WTC11 (cell line): ENCODE results near the gene KIF3A. TPM values are rescaled to one million over a fixed set of nuclear protein-coding genes. Genes with fewer than 3 reads are reported as not detected.

Experiments used
- ATAC-seq: fragments of 200-7000 bp; cut with Tn5 transposase; 2 replicates; pipeline ENCODE4 v1.10.0; 2021; ENCODE audit warnings: mild to moderate bottlenecking, moderate library complexity
- CTCF ChIA-PET: fragments of 300-600 bp; sonication (Branson Sonifier 250); formaldehyde crosslinking; loops from one replicate; lab custom pipeline; 2021; ENCODE audit warnings: antibody characterized with exemption; lab: Charles Lee
- POLR2A ChIA-PET: fragments of 350-600 bp; sonication (Branson Sonifier 250); formaldehyde crosslinking; loops from one replicate; lab custom pipeline; 2021; ENCODE audit warnings: antibody characterized with exemption; lab: Charles Lee
- DNase-seq: peaks from one replicate; pipeline ENCODE4 v3.0.0; 2021; ENCODE audit warnings: low spot score
- H3K27ac Mint-ChIP-seq: 2 replicates; pipeline ENCODE4 v1.8.0; 2021; ENCODE audit warnings: mixed read lengths
- H3K27me3 Mint-ChIP-seq: 2 replicates; pipeline ENCODE4 v1.8.0; 2021; ENCODE audit warnings: low read depth, mild to moderate bottlenecking, moderate library complexity, mixed read lengths
- H3K36me3 Mint-ChIP-seq: 2 replicates; pipeline ENCODE4 v1.8.0; 2021; ENCODE audit warnings: mixed read lengths
- H3K4me1 Mint-ChIP-seq: 2 replicates; pipeline ENCODE4 v1.8.0; 2022; ENCODE audit warnings: mixed read lengths
- H3K4me3 Mint-ChIP-seq: 2 replicates; pipeline ENCODE4 v1.8.0; 2021; ENCODE audit warnings: mild to moderate bottlenecking, moderate library complexity, mixed read lengths
- H3K9me3 Mint-ChIP-seq: 2 replicates; pipeline ENCODE4 v1.8.0; 2021; ENCODE audit warnings: mixed read lengths
- AFF4 ChIP-seq: sonication (generic); formaldehyde crosslinking; IDR thresholded peaks from 2 replicates; pipeline ENCODE4 v1.8.1; 2023; ENCODE audit warnings: mild to moderate bottlenecking, missing genetic modification reagents, borderline replicate concordance
- CREB1 ChIP-seq: sonication (generic); formaldehyde crosslinking; IDR thresholded peaks from 2 replicates; pipeline ENCODE4 v1.8.0; 2023; ENCODE audit warnings: mild to moderate bottlenecking, missing genetic modification reagents
- E2F5 ChIP-seq: sonication (generic); formaldehyde crosslinking; IDR thresholded peaks from 2 replicates; pipeline ENCODE4 v1.8.1; 2022; ENCODE audit warnings: mild to moderate bottlenecking, moderate library complexity, missing genetic modification reagents
- ELF4 ChIP-seq: sonication (generic); formaldehyde crosslinking; IDR thresholded peaks from 2 replicates; pipeline ENCODE4 v1.8.1; 2022; ENCODE audit warnings: low read depth, mild to moderate bottlenecking, moderate library complexity, missing genetic modification reagents
- EMX1 ChIP-seq: fragments of 250-450 bp; sonication (Bioruptor Pico); IDR thresholded peaks from 2 replicates; pipeline ENCODE4 v1.8.0; 2021; ENCODE audit warnings: mild to moderate bottlenecking
- FOXP1 ChIP-seq: sonication (generic); formaldehyde crosslinking; IDR thresholded peaks from 2 replicates; pipeline ENCODE4 v1.8.0; 2022; ENCODE audit warnings: missing genetic modification reagents, mild to moderate bottlenecking, moderate library complexity, borderline replicate concordance
- GRHL2 ChIP-seq: fragments of 250-450 bp; sonication (Bioruptor Pico); IDR thresholded peaks from 2 replicates; pipeline ENCODE4 v1.8.0; 2022; ENCODE audit warnings: mild to moderate bottlenecking, moderate library complexity; ENCODE audit not compliant: insufficient replicate concordance, severe bottlenecking
- GTF2I ChIP-seq: fragments of 250-450 bp; sonication (Bioruptor Pico); conservative IDR thresholded peaks from 2 replicates; pipeline ENCODE4 v1.4.0; 2021; ENCODE audit warnings: mild to moderate bottlenecking
- JAZF1 ChIP-seq: fragments of 250-450 bp; sonication (Bioruptor Pico); IDR thresholded peaks from 2 replicates; pipeline ENCODE4 v1.9.0; 2021; ENCODE audit warnings: moderate library complexity, mild to moderate bottlenecking, inconsistent platforms
- KAT7 ChIP-seq: sonication (generic); formaldehyde crosslinking; IDR thresholded peaks from 2 replicates; pipeline ENCODE4 v1.8.1; 2023; ENCODE audit warnings: missing genetic modification reagents, mild to moderate bottlenecking, borderline replicate concordance
- NFYB ChIP-seq: sonication (generic); formaldehyde crosslinking; conservative IDR thresholded peaks from 2 replicates; pipeline ENCODE4 v1.8.0; 2022; ENCODE audit warnings: low read depth, missing genetic modification reagents
- NR2C2 ChIP-seq: sonication (generic); formaldehyde crosslinking; IDR thresholded peaks from 2 replicates; pipeline ENCODE4 v1.8.0; 2022; ENCODE audit warnings: mild to moderate bottlenecking, missing genetic modification reagents
- NR3C1 ChIP-seq: sonication (generic); formaldehyde crosslinking; conservative IDR thresholded peaks from 2 replicates; pipeline ENCODE4 v1.8.1; 2023; ENCODE audit warnings: low read depth, mild to moderate bottlenecking, missing genetic modification reagents
- RELA ChIP-seq: sonication (generic); formaldehyde crosslinking; IDR thresholded peaks from 2 replicates; pipeline ENCODE4 v1.8.1; 2022; ENCODE audit warnings: missing genetic modification reagents, mild to moderate bottlenecking, borderline replicate concordance
- SOX15 ChIP-seq: fragments of 250-450 bp; sonication (Bioruptor Pico); IDR thresholded peaks from 2 replicates; pipeline ENCODE4 v1.9.0; 2021; ENCODE audit warnings: mild to moderate bottlenecking
- TEAD1 ChIP-seq: sonication (generic); formaldehyde crosslinking; IDR thresholded peaks from 2 replicates; pipeline ENCODE4 v1.8.0; 2022; ENCODE audit warnings: mild to moderate bottlenecking, missing genetic modification reagents
- TEAD4 ChIP-seq: sonication (generic); formaldehyde crosslinking; IDR thresholded peaks from 2 replicates; pipeline ENCODE4 v1.8.0; 2022; ENCODE audit warnings: mild to moderate bottlenecking, missing genetic modification reagents
- ZNF263 ChIP-seq: sonication (generic); formaldehyde crosslinking; IDR thresholded peaks from 2 replicates; pipeline ENCODE4 v1.8.1; 2022; ENCODE audit warnings: low read depth, mild to moderate bottlenecking, moderate library complexity, missing genetic modification reagents
- ZNF512 ChIP-seq: sonication (generic); formaldehyde crosslinking; IDR thresholded peaks from 2 replicates; pipeline ENCODE4 v1.8.1; 2022; ENCODE audit warnings: missing genetic modification reagents, borderline replicate concordance
- ZSCAN18 ChIP-seq: fragments of 250-450 bp; sonication (Bioruptor Pico); IDR thresholded peaks from 2 replicates; pipeline ENCODE4 v2.1.2; 2022; ENCODE audit warnings: mild to moderate bottlenecking, moderate library complexity
- total RNA-seq: library from RNA; stranded (reverse); gene quantifications from 3 replicates; pipeline ENCODE4 v1.2.3, GENCODE V29; 2021
- TF ChIP-seq, protein P1 (sequence below): fragments of 250-450 bp; sonication (Bioruptor Pico); conservative IDR thresholded peaks from 2 replicates; pipeline ENCODE4 v1.9.0; 2021; ENCODE audit warnings: mild to moderate bottlenecking

The KIF3A gene
- total RNA-seq, 1 experiment from 2014 or later = 10.1 TPM

DNA sequence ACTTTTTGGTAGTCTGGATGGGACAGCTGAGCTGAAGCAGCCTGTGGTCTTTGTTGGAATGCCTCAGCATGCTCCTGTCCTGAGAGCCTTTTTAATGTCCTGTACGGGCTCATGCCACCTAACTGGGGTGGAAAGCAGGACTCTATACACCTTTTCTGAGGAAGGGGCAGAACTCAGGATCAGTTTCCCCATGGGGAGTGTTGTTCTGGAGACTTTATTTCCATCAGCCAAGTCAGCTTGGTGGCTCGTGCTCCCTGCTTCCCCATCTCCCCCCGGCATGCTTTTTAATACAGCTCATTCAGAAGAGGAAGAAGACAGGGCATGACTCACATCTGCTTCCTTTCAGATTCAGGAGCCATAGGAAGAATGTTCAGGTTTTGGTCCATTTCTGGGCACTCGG is 44.8 kb upstream of the KIF3A start (continued):
- no peak for TF ChIP-seq AFF4 (CRISPR knock-in tag)
- TF ChIP-seq, all 79 proteins: peak for 0

DNA sequence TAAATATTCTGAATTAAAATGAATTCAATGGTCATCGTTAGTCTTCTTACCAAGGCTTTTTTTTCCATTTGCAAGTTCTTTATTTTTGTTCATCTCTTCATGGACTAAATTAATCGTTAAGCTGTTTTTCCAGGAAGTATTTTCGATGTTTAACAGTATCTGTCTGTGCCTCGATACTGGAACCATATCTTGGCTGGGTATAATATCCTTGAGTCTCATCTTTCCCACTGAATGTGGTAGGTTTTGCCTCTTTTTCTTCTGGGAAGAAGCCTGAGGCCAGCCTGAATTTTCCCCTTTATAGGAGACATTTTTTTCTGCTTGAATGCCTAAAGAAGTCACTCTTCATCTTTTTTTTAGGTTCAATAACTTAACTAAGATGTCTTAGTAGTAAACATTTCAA is 43.7 kb upstream of the KIF3A start:
- TF ChIP-seq KAT7 = no peak
- no peak for TF ChIP-seq NFYB (CRISPR knock-in tag)
- TF ChIP-seq CREB1 (CRISPR knock-in tag) = no peak
- no peak for TF ChIP-seq SOX15 (CRISPR knock-in tag)
- TF ChIP-seq JAZF1 (CRISPR knock-in tag) = no peak
- TF ChIP-seq NR3C1 = no peak
- TF ChIP-seq ZSCAN18 (CRISPR knock-in tag) = no peak
- TF ChIP-seq TEAD4 (CRISPR knock-in tag) = no peak
- no peak for TF ChIP-seq GRHL2 (CRISPR knock-in tag)
- no peak for TF ChIP-seq EMX1 (CRISPR knock-in tag)
- TF ChIP-seq GTF2I (CRISPR knock-in tag) = no peak
- TF ChIP-seq, protein P1, sequence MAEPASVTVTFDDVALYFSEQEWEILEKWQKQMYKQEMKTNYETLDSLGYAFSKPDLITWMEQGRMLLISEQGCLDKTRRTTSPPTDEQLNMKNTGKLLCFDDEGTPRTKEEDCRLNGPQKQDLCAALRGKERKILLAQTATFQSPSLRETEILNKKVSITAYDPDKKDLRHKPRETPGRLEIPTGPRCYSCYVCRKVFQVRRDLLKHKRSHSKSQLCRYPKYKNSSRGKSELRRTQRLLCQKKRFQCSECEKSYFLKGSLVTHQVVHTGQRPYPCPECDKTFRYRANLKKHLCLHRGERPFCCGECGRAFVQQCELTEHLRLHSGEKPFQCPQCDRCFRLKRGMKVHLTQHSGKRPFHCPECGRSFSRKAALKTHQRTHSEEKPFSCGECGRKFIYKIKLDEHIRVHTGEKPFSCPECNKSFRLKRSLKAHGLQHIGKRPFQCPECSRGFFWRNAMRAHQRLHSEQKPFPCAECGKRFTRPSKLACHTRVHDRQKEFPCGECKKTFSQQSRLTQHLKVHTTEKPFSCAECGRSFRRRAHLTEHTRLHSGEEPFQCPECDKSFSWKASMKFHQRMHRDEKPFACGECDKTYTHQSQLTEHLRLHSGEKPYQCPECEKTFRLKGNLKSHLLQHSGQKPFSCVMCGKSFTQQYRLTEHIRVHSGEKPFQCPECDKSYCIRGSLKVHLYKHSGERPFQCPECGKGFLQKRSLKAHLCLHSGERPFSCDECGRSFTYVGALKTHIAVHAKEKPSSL (CRISPR knock-in tag) = no peak
- no peak for TF ChIP-seq ELF4 (CRISPR knock-in tag)
- no peak for TF ChIP-seq E2F5 (CRISPR knock-in tag)
- no peak for TF ChIP-seq FOXP1 (CRISPR knock-in tag)
- TF ChIP-seq ZNF512 (CRISPR knock-in tag) = no peak
- no peak for TF ChIP-seq ZNF263
- no peak for TF ChIP-seq TEAD1 (CRISPR knock-in tag)
- no peak for TF ChIP-seq RELA (CRISPR knock-in tag)
- no peak for TF ChIP-seq NR2C2 (CRISPR knock-in tag)
- TF ChIP-seq, all 79 proteins: peak for 0
- no peak overlapping the region for H3K4me3 Mint-ChIP-seq
- H3K4me1 Mint-ChIP-seq = peaks cover 15% of the 10 kb centered on the region
- no peak overlapping the region for H3K27ac Mint-ChIP-seq
- CTCF ChIA-PET = no interaction called here
- DNase-seq = no peak
- no peak for ATAC-seq
- H3K9me3 Mint-ChIP-seq = peaks cover 3% of the 10 kb centered on the region
- peaks cover 43% of the 10 kb centered on the region for H3K27me3 Mint-ChIP-seq
- POLR2A ChIA-PET = no interaction called here
- no peaks in the 10 kb centered on the region for H3K36me3 Mint-ChIP-seq
